ENCODE results near the gene SSTR3. TPM values are rescaled to one million over a fixed set of nuclear protein-coding genes. Genes with fewer than 3 reads are reported as not detected.
A peak's percentile ranks its signal among the peaks of the same experiment; 100 is the strongest.
"Not testable (repeated sequence)": the region's sequence is repeated elsewhere in the genome, so short reads cannot be mapped to it uniquely, and the experiment has no call there.

The SSTR3 gene
- total and polyA plus RNA-seq, 8 donors = 0.04 to 0.26 (median 0.09) TPM; not detected in 2

GRCh38 chr22:37254209-37254866 is 42.1 kb upstream of the SSTR3 start:
- no peak overlapping the region for H3K27ac ChIP-seq
- H3K9me3 ChIP-seq = no peaks in the 10 kb centered on the region
- H3K4me3 ChIP-seq = no peak overlapping the region
- ATAC-seq (no peak), DNase-seq (peak in 1 of 4 donors; percentile 4)
- H3K36me3 ChIP-seq = no peaks in the 10 kb centered on the region
- peaks cover 16 to 59% of the 10 kb centered on the region in 2 donors for H3K27me3 ChIP-seq
- peaks cover 0 to 6% of the 10 kb centered on the region in 2 donors for H3K4me1 ChIP-seq
- intact Hi-C loops (cut with DNase I) = no loop called here
- no peak for TF ChIP-seq CTCF (IDR thresholded peaks at IDR 0.05)

GRCh38 chr22:37253126-37253660 is 40.9 kb upstream of the SSTR3 start:
- TF ChIP-seq CTCF (IDR thresholded peaks at IDR 0.05) = no peak
- no peak for DNase-seq
- Histone ChIP-seq H3K36me3 (no peaks in the 10 kb centered on the region), H3K4me1 (no peaks in the 10 kb centered on the region), H3K27me3 (peaks cover 6 to 47% of the 10 kb centered on the region in 2 donors), H3K27ac (no peak overlapping the region), H3K4me3 (no peak overlapping the region), H3K9me3 (no peaks in the 10 kb centered on the region)
- no peak for ATAC-seq
- intact Hi-C loops (cut with DNase I) = no loop called here

- H3K4me3 ChIP-seq; DNase-seq; H3K4me1 ChIP-seq; H3K36me3 ChIP-seq; ATAC-seq; H3K9me3 ChIP-seq; H3K27ac ChIP-seq; intact Hi-C loops (cut with DNase I): not testable (repeated sequence)
- H3K27me3 ChIP-seq = peaks cover 4 to 34% of the 10 kb centered on the region in 2 donors
Observed at GRCh38 chr22:37251836-37252235, 39.6 kb upstream of the SSTR3 start.

- DNase-seq (peak in 1 of 4 donors; percentile 17), ATAC-seq (no peak)
- no peaks in the 10 kb centered on the region for H3K36me3 ChIP-seq
- no peak overlapping the region for H3K27ac ChIP-seq
- intact Hi-C loops (cut with DNase I) = no loop called here
- H3K4me3 ChIP-seq = no peak overlapping the region
- no peak for TF ChIP-seq CTCF (IDR thresholded peaks at IDR 0.05)
- no peaks in the 10 kb centered on the region for H3K9me3 ChIP-seq
- H3K27me3 ChIP-seq = peaks cover 0 to 23% of the 10 kb centered on the region in 2 donors
- H3K4me1 ChIP-seq = peaks cover 0 to 10% of the 10 kb centered on the region in 2 donors
Observed at GRCh38 chr22:37249986-37250385, 37.7 kb upstream of the SSTR3 start.

- Histone ChIP-seq H3K27ac (no peak overlapping the region), H3K4me1 (peaks cover 0 to 26% of the 10 kb centered on the region in 2 donors), H3K27me3 (peaks cover 0 to 25% of the 10 kb centered on the region in 2 donors), H3K36me3 (no peaks in the 10 kb centered on the region), H3K9me3 (no peaks in the 10 kb centered on the region), H3K4me3 (no peak overlapping the region)
- no peak for TF ChIP-seq CTCF (IDR thresholded peaks at IDR 0.05)
- ATAC-seq (no peak), DNase-seq (peak in 1 of 4 donors; percentile 19)
- intact Hi-C loops (cut with DNase I) = no loop called here
Observed at GRCh38 chr22:37248251-37248650, 36.0 kb upstream of the SSTR3 start.
